HCT116 (cell line): Measurements from ENCODE around the gene CFAP107. TPM values are rescaled to one million over a fixed set of nuclear protein-coding genes. Genes with fewer than 3 reads are reported as not detected.
"Not testable (repeated sequence)": the region's sequence is repeated elsewhere in the genome, so short reads cannot be mapped to it uniquely, and the experiment has no call there.

Experiments used
- ATAC-seq: fragments of 200-7000 bp; cut with Tn5 transposase; 2 replicates; pipeline ENCODE4 v1.9.1; 2020; ENCODE audit warnings: mild to moderate bottlenecking, moderate library complexity
- BruUV-seq: library from RNA; stranded (reverse); fragments of 400-500 nt; replicated peaks from 2 replicates; lab custom pipeline; 2021; lab: Mats Ljungman, UMichigan
- CTCF ChIA-PET: fragments of 300-600 bp; sonication (Branson Sonifier 250); formaldehyde crosslinking; loops from one replicate; lab custom pipeline; 2021; ENCODE audit warnings: antibody characterized with exemption; lab: Charles Lee
- POLR2A ChIA-PET: fragments of 300-600, 350-600 bp; sonication (Branson Sonifier 250); formaldehyde crosslinking; loops from one replicate; lab custom pipeline; 2021; ENCODE audit warnings: antibody characterized with exemption; lab: Charles Lee
- RAD21 ChIA-PET, 2 experiments: fragments of 300-600 bp; sonication (Branson Sonifier 250); formaldehyde crosslinking; loops; one replicate each; lab custom pipeline; 2023; ENCODE audit warnings: low total read pairs in 2 of 2; ENCODE audit not compliant: uncharacterized antibody in 2 of 2, unreplicated experiment in 2 of 2, low non-redundant PET in 1 of 2; lab: Charles Lee
- DNase-seq: peaks from one replicate; pipeline ENCODE4 v3.0.0-alpha.2; 2010; ENCODE audit warnings: low read depth, low spot score
- H2AFZ ChIP-seq: fragments of 200-600 bp; shearing (Covaris generic), sonication (generic); 2 replicates; pipeline ENCODE4 v1.6.1; 2017; ENCODE audit warnings: low read depth, mixed run types, mixed read lengths, antibody characterized with exemption, low read length; ENCODE audit not compliant: poor library complexity, severe bottlenecking
- H3K27ac ChIP-seq: 2 replicates; pipeline ENCODE4 v1.5.1; 2012; ENCODE audit warnings: low read depth, low read length
- H3K27me3 ChIP-seq: fragments of 200-600 bp; sonication (generic); 2 replicates; pipeline ENCODE4 v1.6.1; 2016; ENCODE audit warnings: mixed run types, low read length, mixed read lengths; ENCODE audit not compliant: insufficient read depth
- H3K36me3 ChIP-seq, 2 experiments: fragments of 200-500 bp in 1 of 2; fragments of 200-600 bp in 1 of 2; sonication (Bioruptor generic) in 1 of 2; sonication (generic) in 1 of 2; 2 replicates each; pipeline versions ENCODE4 v1.5.1 to v1.6.1; 2014 to 2016; ENCODE audit warnings: low read length in 2 of 2, inconsistent platforms in 1 of 2, mixed read lengths in 1 of 2, mixed run types in 1 of 2; ENCODE audit not compliant: insufficient read depth in 2 of 2, control insufficient read depth in 1 of 2
- H3K4me1 ChIP-seq, 2 experiments: fragments of 200-600 bp in 1 of 2; sonication (generic) in 1 of 2; 2 replicates each; pipeline versions ENCODE4 v1.5.1 to v1.6.1; 2012 to 2017; ENCODE audit warnings: low read length in 2 of 2, inconsistent platforms in 1 of 2, mild to moderate bottlenecking in 1 of 2, mixed read lengths in 1 of 2, mixed run types in 1 of 2, moderate library complexity in 1 of 2; ENCODE audit not compliant: insufficient read depth in 2 of 2, control insufficient read depth in 1 of 2
- H3K4me2 ChIP-seq: fragments of 200-600 bp; sonication (generic); 2 replicates; pipeline ENCODE4 v1.6.1; 2017; ENCODE audit warnings: mixed run types, low read length, mixed read lengths
- H3K4me3 ChIP-seq, 2 experiments: fragments of 200-600 bp in 1 of 2; sonication (generic) in 1 of 2; replicated peaks in 1 of 2; 2 replicates each; pipeline ENCODE4 v1.5.1; 2011 to 2016; ENCODE audit warnings: low read length in 2 of 2, control low read depth in 1 of 2, low read depth in 1 of 2, mild to moderate bottlenecking in 1 of 2, mixed read lengths in 1 of 2, mixed run types in 1 of 2
- H3K79me2 ChIP-seq: fragments of 200-600 bp; sonication (generic); 2 replicates; pipeline ENCODE4 v1.6.1; 2017; ENCODE audit warnings: mild to moderate bottlenecking, mixed run types, low read length, moderate library complexity, mixed read lengths; ENCODE audit not compliant: insufficient read depth
- H3K9ac ChIP-seq: fragments of 200-600 bp; sonication (generic); 2 replicates; pipeline ENCODE4 v1.6.1; 2016; ENCODE audit warnings: low read length, mixed read lengths
- H3K9me2 ChIP-seq: fragments of 200-600 bp; sonication (generic), shearing (Covaris generic); 2 replicates; pipeline ENCODE4 v1.6.1; 2017; ENCODE audit warnings: mixed run types, mild to moderate bottlenecking, moderate library complexity; ENCODE audit not compliant: insufficient read depth
- H3K9me3 ChIP-seq, 2 experiments: fragments of 200-500 bp in 1 of 2; fragments of 200-600 bp in 1 of 2; sonication (Bioruptor generic) in 1 of 2; sonication (generic) in 1 of 2; 2 replicates each; pipeline ENCODE4 v1.6.1; 2014 to 2017; ENCODE audit warnings: low read length in 2 of 2, mixed read lengths in 2 of 2, inconsistent platforms in 1 of 2, low read depth in 1 of 2, mild to moderate bottlenecking in 1 of 2, mixed run types in 1 of 2, moderate library complexity in 1 of 2; ENCODE audit not compliant: control insufficient read depth in 1 of 2, insufficient read depth in 1 of 2
- H4K20me1 ChIP-seq: fragments of 200-600 bp; sonication (generic), shearing (Covaris generic); 2 replicates; pipeline ENCODE4 v1.6.1; 2017; ENCODE audit warnings: mixed run types, mild to moderate bottlenecking, moderate library complexity; ENCODE audit not compliant: insufficient read depth
- ATF3 ChIP-seq: IDR thresholded peaks from 2 replicates; pipeline ENCODE4 v1.6.1; 2012
- CBX3 ChIP-seq: IDR thresholded peaks from 2 replicates; pipeline ENCODE4 v1.6.1; 2012; ENCODE audit warnings: low read depth
- CEBPB ChIP-seq: IDR thresholded peaks from 2 replicates; pipeline ENCODE4 v1.6.1; 2012; ENCODE audit warnings: low read depth
- EGR1 ChIP-seq: IDR thresholded peaks from 2 replicates; pipeline ENCODE4 v1.6.1; 2012; ENCODE audit warnings: low read depth
- ELF1 ChIP-seq: IDR thresholded peaks from 2 replicates; pipeline ENCODE4 v1.6.1; 2012; ENCODE audit warnings: low read depth, borderline replicate concordance
- EZH2phosphoT487 ChIP-seq: fragments of 200-600 bp; IDR thresholded peaks from 2 replicates; pipeline ENCODE4 v1.6.1; 2018; ENCODE audit warnings: antibody characterized with exemption, borderline replicate concordance
- FOSL1 ChIP-seq: IDR thresholded peaks from 2 replicates; pipeline ENCODE4 v1.6.1; 2012; ENCODE audit warnings: low read depth
- JUND ChIP-seq: IDR thresholded peaks from 2 replicates; pipeline ENCODE4 v1.6.1; 2012
- MAX ChIP-seq: IDR thresholded peaks from 2 replicates; pipeline ENCODE4 v1.6.1; 2012
- POLR2AphosphoS5 ChIP-seq: IDR thresholded peaks from 2 replicates; pipeline ENCODE4 v1.6.1; 2011; ENCODE audit warnings: mild to moderate bottlenecking, low read depth, low read length, moderate library complexity
- RAD21 ChIP-seq: IDR thresholded peaks from 2 replicates; pipeline ENCODE4 v1.6.1; 2012; ENCODE audit warnings: low read depth, mild to moderate bottlenecking
- REST ChIP-seq: IDR thresholded peaks from 2 replicates; pipeline ENCODE4 v1.6.1; 2012; ENCODE audit warnings: low read depth
- SIN3A ChIP-seq: IDR thresholded peaks from 2 replicates; pipeline ENCODE4 v1.6.1; 2012; ENCODE audit warnings: low read depth
- TCF7L2 ChIP-seq: IDR thresholded peaks from 2 replicates; pipeline ENCODE4 v1.7.0; 2011; ENCODE audit warnings: borderline replicate concordance, inconsistent platforms; ENCODE audit not compliant: insufficient read depth, insufficient read length; ENCODE audit errors: extremely low read depth
- ZFX ChIP-seq: fragments of 450-650 bp; IDR thresholded peaks from 2 replicates; pipeline ENCODE4 v1.6.1; 2017
- intact Hi-C: fragments of 100-400 bp; cut with micrococcal nuclease; formaldehyde crosslinking; loops from 2 replicates; pipeline ENCODE4 v1.10.0; 2022
- total RNA-seq: library from RNA; stranded (reverse); gene quantifications from one replicate; pipeline ENCODE4 v1.2.1, GENCODE V29; 2021; ENCODE audit not compliant: unreplicated experiment

The CFAP107 gene
- total RNA-seq, 1 experiment from 2014 or later, result not detected

GRCh38 chr1:12713651-12714050 is 32.3 kb upstream of the CFAP107 start:
- H3K4me2 ChIP-seq, H2AFZ ChIP-seq, DNase-seq, H3K4me1 ChIP-seq, H3K9ac ChIP-seq, H3K9me2 ChIP-seq, BruUV-seq, RAD21 ChIA-PET, H3K27me3 ChIP-seq, H3K9me3 ChIP-seq, intact Hi-C loops, CTCF ChIA-PET, H3K36me3 ChIP-seq, POLR2A ChIA-PET, H4K20me1 ChIP-seq, ATAC-seq, H3K4me3 ChIP-seq, H3K79me2 ChIP-seq, H3K27ac ChIP-seq: not testable (repeated sequence)

GRCh38 chr1:12714710-12715475 is 31.1 kb upstream of the CFAP107 start:
- RAD21 ChIA-PET, result no interaction called here
- intact Hi-C loops, result loop anchor here (5.0 kb wide), 1 partner anchor 38 kb away; no protein-coding TSS in a partner anchor
- POLR2A ChIA-PET, result no interaction called here
- BruUV-seq, result no TSS peak
- Histone ChIP-seq H3K4me2 (no peak overlapping the region), H3K27ac (no peak overlapping the region), H3K27me3 (no peaks in the 10 kb centered on the region), H2AFZ (no peak overlapping the region), H3K36me3 (no peaks in the 10 kb centered on the region), H3K9me2 (no peaks in the 10 kb centered on the region), H3K4me1 (no peaks in the 10 kb centered on the region), H4K20me1 (no peaks in the 10 kb centered on the region), H3K9me3 (no peaks in the 10 kb centered on the region), H3K4me3 (no peak overlapping the region), H3K9ac (no peak overlapping the region), H3K79me2 (no peaks in the 10 kb centered on the region)
- CTCF ChIA-PET, result no interaction called here
- ATAC-seq (no peak), DNase-seq (no peak)
- TF ChIP-seq ELF1 (no peak), EGR1 (no peak), FOSL1 (no peak), CEBPB (no peak), MAX (no peak), EZH2phosphoT487 (no peak), TCF7L2 (no peak), SIN3A (no peak), POLR2AphosphoS5 (no peak), JUND (no peak), REST (no peak), ZFX (no peak), RAD21 (no peak), ATF3 (no peak), CBX3 (no peak)
